Inflammatory macrophage (primary cell): ENCODE data around the gene WDFY4.
A peak's percentile ranks its signal among the peaks of the same experiment; 100 is the strongest.

Experiments
- DNase-seq, 2 donors: peaks; one replicate each; pipeline ENCODE4 v3.0.0-alpha.2; 2020 to 2022

The WDFY4 gene

DNA sequence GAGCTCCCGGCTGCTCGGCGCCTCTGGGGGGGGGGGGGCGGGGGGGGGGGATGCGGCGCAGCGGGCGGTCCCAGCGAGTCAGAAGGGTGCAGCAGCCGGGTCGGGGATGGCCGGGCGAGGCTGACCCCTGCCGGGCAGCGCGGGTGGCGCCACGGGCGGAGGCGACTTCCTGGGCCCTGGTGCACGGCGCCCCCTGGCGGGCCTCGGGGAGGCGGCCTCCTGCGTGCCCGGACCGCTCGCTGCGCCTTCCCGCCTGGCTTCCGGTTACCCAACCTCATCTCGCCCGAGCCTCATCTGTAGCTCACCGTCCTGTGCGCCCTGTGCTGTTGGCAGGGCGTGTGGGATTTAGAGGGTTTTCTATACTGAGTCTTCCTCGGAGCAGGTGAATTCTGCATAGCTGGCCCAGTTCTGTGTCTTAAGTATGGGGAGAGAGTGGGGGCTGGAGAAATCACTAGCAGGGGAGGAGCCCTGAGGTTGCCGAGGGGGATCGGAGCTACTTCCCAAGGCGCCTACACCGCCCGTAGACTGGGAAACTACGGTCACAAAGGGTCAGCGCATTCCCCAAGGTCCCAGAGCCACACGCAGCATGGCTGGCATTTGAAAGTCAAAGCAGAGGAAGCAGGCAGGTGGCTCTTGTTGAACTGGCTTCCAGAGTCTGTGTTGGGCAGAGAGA, 28.3 kb upstream of the WDFY4 start:
- DNase-seq = peak; percentile 92 to 94

DNA sequence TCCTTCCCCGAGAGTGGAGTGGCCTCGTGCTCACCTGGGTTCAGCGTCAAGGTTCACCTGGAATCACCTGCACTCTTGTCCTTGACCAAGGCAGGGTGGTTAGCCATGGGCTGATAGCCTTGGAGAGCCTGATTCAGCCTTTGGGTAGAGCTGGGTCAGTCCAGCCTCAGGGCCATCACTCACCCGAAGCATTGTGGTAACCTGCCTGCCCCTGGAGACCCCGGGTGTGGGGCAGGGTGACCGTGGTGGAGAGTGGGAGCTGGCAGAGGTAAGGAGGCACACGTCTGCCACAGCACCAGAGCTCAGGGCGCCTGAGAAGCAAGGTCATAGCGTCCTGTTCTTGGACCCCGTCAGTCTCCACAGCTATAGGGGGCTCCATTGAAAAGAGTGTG, 27.8 kb upstream of the WDFY4 start:
- no peak for DNase-seq

DNA sequence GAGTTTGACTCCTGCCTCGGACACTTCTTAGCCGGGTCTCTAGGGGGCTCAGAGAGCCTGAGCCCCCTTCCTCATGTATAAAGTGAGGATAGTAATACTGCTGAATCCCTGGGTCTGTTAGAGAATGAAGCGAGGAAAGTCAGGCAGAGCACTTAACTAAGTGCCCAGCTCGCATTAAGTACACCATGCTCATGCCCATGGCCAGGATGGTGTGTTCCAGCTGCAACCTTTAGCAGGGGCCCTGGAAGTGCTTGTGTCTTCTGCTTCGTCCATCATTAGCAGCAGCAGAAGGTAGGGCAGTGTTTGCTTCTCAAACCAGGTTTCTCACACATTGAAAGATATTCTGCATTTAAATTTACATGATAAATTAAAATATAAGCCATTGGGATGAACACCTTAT, 27.3 kb upstream of the WDFY4 start:
- DNase-seq = no peak

DNA sequence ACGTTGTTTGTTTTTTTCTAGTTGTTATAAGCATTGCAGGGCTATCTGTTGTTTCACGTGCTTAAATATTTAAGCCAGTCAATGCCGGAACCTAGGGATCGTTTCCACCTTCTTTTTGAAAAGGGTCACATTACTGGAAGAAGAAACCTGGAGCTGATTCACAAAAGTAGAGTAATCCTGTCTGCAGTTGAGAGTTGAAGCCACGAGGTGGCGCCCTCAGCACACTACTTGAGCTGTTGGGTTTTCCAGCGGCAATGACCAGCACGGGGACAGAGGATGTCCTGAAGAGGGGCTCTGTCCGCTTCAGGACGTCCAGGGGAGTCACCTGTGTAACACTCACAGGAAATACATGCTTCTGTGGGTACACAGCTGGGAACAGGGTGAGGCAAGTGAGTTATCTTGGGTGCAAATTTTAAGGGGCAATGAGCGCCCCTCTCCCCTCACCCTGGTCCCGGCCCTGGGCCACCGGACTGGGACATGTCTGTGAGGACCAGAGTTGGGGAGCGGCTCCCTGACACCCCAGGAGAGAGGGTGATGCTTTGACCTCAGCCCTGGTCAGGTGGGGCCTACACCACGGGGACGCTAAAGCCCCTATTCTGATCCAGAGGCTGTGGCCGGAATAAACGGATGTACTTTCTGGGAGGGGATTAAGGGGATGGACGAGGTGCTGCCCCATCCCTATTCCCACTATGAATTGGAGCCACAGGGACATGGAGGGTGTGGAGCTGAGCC, 26.3 kb upstream of the WDFY4 start:
- peak; percentile 68 to 79 for DNase-seq

DNA sequence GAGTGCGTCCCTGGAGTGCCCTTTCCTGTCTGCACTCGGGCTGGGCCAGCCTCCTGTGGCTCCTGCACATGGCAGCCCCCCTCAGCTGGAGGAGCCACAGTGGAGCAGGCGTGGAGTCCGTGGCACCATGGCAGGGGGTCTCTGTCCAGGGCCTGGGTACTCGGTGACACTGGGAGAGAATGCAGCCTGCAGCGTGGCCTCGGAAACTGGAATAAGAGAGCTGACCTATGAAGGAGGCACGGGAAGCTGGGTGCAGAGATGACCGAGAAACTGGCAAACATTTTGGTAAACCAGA, 25.8 kb upstream of the WDFY4 start:
- DNase-seq = no peak

DNA sequence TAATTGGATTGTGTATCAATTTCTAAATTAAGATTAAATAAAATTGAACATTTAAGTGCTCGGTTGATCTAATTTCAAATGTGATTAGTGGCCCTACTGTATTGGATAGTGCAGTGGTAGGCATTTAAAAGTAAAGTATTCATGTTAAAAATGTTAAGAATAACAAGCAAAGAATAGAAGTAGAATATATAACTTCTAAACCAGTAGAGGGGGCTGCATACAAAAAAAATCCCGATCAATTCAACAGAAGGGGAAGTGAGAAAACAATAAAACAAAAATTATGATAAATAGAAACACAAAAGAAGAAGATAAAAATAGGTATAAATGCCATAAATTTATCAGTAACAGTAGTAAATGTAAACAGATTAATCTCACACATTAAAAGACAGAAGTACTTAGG, 24.9 kb upstream of the WDFY4 start:
- peak in 1 of 2 donors; percentile 57 for DNase-seq

DNA sequence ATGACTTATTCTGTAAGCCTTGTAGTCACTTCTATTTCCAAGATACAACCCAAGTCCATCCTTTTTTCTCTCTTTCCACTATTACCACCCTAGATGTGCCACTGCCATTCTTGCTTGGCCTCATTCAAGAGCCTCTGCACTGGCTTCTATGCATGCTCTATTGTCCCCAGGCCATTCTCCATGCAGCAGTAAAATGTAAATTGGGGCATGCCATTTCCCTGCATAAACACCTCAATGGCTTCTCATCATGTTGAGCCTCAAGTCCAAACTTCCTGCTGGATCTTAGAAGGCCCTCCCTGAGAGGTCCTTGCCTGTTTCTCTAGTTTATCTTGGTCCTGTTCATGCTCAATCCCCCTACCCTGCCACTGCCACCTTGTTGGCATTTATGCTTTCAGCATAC, 23.2 kb upstream of the WDFY4 start:
- no peak for DNase-seq

DNA sequence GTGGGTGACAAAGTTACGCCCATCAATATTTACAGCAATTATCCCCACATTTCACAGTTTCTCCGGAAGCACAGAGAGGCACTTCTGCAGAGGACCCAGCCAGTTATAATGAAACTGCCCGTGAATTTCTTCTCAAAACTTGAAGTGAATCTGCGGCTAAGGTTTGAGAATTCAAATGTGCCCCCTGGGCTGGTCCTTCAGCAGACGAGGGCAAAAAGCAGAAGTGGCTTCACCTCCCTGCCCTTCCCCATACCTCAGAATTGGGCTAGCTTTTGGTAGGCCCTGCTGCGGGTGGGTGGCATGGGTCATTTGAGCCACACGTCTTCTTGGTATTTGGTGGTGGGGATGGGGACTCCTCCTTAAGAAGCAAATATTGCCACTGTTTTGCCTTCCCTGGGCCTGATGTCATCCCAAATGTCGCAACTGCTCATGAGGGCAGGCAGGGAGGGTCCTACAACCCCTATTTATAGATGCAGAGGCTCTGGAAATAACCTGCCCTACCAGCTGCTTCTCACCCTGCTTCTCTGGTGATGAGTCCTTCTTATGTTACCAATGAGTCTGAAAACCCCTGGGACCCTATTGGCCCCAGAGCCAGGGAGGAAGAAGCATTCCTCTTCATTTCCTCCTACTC, 16.6 kb upstream of the WDFY4 start:
- peak; percentile 59 to 66 for DNase-seq

DNA sequence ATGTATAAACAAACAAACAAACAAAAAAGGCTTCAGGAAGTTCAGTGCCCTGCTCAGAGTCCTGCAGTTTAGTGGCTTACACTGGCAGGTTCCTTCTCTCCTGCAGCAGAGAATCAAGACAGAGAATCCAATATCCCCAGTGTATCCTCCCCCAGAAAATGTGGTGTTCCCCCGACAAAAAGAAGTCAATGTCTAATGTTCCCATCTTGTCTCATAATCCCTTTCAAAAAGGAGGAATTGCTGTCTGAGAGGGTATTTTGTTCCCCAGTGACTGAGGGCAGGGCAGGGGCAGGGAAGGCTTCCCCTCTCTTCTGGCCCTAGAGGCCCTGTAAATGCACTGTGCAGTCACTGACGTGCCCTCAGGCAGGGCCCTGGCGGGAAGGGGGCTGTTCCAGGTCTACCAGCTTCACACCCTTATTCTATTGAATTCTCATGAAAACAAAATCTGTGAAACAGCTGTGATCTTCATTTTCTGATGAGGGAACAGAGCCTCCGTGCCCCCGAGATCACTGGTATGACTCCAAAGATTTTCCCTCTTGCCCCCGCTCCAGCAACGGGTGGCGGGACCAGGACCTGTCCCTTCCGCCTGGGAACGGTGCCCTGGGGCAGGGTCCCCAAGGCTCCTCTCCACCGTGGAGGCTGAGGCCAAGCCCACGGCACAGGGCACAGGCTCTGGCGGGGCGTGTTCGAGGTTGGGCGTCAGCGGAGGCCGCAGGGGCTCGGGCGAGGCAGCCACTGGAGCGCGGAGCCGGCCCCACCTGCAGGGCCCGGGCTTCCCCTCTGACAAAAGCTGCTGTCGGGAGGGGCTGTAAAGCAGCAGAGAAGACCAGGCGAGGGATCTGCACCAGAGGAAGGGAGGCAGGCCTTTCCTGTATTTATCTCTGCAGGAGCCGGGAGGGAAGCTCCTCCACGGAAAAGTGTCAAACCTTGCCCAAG, 13.4 kb upstream of the WDFY4 start:
- DNase-seq = no peak

DNA sequence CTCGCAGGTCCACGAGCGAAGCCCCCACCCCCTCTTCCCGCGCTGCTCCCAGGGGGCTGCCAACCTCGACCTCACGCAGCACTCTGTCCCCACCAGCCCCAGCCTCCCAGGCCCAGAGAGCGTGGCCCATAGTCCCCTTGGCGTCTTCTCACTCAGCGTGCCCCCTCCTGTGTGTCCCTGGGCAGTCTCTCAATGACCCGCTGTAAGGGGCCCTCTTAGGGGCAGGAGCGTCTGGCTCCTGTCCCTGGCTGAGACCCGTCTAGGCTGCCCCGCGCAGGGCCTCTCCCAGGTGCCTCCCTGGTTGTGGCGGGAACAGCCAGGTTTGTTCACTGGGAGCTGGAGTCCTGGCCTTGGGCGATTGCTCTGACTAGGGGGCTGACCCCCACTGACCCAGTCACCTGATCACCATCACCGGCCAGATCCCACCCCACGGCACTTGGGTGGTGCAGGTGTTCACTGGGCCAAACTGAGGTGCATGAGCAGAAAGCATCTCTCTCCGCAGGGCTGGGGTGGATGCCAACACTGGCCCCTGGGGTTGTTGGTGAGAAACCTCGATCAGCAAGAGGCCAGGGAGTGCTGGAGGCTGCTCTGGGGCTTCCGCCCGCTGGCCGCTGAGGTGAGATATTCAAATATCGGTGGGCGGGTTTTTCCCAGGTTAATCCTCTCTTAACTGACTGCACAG, 12.6 kb upstream of the WDFY4 start:
- no peak for DNase-seq

DNA sequence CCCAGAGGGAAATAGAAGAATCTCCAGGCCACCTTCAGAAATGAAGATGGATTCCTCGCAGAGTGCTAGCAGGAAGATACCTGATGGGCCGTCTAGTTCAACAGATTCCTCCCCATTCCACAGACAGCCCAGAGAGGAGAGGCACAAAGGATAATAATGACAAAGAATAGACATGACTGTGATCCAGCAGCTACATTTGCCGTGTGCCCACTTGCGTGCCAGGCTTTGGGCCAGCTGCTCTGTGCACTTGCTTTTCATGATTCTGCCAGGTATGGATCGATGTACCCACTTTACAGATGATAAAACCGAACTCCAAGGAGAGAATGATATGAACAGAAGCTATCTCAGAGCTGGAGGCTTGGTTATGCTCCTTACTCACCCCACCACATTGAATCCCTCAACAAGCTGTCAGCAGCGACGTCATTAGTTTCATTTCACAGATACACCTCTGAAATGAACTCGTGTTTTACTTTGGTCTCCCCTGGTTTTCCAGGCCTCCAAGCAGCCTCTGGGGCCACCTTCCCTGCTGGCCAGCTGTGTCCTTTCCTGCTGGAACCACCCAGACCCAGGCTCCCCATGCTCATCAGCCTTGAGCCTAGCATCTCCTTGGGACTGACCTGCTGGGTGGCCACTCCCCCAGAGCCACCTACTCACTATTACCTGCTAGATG, 11.9 kb upstream of the WDFY4 start:
- no peak for DNase-seq

DNA sequence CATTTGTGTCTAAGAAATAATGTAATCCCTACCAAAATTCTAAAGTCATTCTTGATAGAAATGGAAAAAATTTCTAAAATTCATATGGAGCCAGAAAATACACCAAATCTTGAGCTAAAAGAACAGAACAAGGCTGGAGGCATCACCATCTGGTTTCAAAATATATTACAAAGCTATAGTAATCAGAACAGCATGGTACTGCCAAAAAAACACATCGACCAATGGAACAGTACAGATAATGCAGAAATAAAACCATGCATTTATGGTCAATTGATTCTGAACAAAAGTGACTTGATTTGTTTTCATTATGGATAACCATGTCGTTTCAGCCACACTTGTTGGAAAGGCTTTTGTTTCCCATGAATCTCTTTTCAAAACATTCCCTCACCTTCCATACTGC, 7.0 kb upstream of the WDFY4 start:
- DNase-seq = no peak

DNA sequence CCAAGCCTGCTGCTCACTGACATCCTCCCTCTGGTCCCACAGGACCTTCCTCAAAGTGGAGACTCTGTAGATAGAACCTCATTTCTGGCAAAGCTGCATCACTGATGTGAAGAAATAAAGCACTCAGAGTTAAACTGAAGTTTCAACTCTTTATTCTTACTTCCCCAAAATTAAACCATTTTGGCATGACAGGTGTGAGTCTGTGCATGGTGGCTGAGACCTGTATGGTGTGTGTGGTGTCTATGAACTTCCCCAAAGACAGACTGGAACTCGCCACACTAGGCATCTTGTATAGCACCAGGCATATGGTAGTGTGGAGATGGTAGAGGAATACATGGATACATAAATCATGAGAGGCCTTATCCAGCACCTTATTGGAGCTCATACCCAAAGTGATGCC, 6.6 kb upstream of the WDFY4 start:
- no peak for DNase-seq

DNA sequence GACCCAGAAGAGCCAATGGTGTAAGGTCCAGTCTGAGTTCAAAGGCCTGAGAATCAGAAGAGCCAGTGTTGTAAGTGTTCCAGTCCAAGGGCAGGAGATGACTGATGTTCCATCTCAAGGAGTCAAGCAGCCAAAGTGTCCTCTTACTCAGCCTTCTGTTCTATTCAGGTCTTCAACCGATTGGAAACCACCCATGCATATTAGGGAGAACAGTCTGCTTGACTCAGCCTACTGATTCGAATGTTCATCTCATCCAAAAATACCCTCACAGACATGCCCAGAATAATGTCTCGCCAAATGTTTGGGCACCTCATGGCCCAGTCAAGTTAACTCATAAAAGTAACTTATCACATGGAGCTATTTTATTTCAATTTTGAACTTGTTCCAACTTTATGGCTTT, 2.9 kb upstream of the WDFY4 start:
- DNase-seq = no peak

DNA sequence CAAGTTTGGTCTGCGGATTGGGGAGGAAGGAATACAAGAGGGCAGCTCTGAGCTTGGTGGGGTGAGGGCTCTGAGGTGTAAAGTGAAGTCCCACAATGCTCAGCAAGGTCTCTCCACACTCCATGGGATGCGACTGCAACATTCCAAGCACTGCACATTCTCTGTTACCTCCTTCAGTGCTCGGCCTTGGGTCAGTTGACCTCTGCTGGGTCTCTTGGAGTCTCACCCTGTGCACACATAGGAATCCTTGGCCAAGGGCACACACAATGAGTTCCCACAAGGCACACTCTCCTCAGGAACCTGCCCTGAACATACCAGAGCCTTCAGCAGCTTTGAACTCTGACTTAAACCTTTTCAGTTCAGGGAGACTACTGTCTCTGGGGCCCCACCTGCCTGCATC, 2.4 kb upstream of the WDFY4 start:
- DNase-seq = no peak

DNA sequence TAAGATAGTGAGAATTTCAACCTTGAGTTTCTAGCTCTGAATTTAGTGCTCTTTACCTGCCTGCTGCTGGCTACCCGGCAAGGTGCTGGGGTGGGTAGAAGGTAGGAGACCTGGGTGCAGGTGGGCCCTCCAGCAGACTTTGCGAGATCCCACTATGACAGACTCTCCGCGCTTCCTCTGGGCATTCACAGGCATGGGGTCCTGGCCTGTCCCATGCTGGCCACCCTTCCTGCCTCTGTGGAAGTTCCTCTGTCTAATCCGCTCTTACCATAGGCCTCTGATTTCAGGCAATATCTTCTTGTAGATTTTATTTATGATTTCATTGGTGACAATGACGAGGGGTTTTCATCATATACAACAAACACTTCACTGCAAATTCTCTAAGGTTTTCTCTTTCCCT, 1.2 kb upstream of the WDFY4 start:
- DNase-seq = no peak

DNA sequence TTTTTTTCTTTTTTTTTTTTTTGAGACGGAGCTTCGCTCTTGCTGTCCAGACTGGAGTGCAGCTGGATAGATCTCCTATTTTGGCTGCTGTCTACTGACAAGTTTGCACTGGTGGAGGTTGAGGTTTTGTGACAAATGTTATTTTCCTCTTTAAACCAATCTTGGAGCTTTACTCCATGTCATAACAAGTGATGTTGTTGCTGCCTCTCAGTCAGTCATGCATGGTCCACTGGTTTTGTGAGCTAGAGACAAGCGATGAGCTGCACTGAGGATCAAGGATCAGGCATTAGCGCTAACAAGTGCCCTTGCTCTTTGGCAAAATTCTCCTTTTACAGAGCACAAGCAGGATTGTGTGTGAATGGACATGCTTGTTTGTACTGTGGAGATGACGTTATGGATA, 805 bp upstream of the WDFY4 start:
- DNase-seq = no peak

DNA sequence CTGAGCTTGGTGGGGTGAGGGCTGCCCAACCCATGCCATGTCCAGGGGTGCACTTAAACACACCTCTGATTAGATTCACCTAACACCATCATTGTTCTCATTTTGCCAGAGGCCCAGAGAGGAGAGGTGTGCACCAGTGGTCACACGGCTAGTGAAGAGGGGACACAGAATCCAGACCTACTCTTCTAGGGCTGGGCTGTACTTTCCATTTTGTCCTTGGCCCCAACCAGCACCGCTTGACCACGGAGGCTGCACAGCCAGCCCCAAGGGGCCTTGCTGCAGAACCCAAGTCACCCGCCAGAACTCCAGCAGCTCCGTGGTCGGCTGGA, 246 bp upstream of the WDFY4 start:
- no peak for DNase-seq

DNA sequence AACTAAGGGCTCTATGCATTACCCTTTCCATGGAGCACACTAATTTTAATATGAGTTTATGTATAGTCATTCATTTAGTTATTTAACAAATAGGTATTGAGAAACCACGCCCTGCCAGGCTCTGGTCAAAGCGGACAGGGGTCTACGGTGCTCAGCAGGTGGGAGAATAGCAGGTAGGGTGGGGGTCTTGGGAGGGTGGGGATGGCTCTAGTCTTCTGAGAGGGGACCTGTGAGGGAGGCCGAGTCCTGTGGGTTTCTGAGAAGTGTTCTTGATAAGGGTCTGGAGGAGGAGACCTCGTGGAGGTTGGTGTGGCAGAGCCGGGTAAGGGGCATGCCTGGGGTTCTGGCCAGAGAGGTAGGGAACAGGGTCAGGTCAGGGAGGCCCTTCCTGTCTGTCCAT, 1.1 kb downstream of the WDFY4 start:
- DNase-seq = no peak

DNA sequence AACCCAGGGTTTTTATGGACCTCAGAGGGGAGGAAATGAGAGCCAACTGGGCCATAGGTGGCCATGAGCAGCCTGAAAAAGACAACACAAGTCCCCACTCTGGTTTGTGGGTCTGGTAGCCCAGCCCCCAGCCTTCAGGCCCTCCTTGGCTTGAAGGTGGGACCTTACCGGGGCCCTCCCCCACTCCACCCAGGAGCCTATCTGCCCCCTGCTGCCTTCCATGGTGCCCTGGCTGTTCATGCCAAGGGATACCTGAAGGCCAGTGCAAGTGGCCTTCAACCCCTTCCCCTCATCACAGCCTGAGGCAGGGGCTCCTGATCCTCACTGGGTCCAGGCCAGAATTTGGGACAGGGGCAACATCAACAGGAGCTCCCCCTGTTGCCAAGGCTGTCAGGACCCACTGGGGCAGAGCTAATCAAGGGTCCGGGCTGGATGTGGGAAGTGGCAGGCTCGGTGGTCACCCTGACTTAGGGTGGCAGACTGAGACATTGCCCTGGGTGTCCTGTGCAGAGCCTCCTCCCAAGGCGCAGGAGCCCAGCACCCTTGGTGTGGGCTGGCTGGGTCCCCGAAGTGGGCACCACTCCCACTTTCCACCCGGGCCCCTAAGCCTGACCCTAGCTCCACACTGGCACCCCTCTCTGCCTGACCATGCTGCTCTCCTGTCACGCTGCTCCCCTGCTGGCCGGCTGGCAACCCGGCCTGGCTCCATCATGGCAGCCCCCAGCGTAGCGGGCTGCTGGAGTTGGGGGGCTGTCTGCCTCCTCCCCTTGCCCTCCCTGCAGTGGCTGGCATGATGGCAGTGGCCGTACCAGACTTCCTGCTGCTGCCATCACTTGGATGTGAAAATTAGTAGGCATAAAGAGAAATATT, 6.4 kb downstream of the WDFY4 start:
- no peak for DNase-seq

DNA sequence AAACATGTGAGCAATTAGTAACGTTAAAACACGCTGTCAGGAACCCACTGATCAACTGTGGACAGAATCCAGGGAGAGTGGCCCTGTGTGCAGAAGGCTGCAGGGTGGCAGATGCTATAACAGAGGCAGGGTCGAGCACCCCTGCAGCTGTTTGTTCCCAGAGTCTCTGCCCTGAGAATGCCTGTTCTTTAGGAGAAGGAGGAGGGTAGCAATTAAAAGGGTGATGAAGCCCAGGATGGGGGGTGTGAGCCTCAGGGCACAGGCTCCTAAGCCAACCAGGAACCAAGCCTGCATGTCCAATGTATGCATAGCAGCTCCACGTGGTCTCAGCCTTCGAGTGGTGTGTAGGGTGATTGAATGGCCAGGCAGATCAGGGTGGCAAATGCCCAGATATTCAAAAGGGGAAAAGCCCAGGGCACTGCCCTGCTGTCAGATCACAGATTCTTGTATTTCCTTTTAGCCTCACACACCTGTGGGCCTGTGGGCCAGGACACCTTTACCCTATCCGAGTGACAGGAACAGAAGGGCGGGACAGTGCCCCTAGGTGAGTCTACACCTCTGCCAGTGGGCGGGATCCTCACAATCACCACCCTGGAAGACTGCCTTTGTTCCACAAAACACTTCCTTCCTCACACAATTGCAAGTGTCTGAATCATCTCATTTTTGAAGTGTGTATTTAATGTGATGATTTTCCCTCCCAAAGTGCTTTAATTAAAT, 7.3 kb downstream of the WDFY4 start:
- no peak for DNase-seq
